NCI-H2171 (cell line): ENCODE measurements around the gene EPN2.
"Not testable (repeated sequence)": the region's sequence is repeated elsewhere in the genome, so short reads cannot be mapped to it uniquely, and the experiment has no call there.

Source experiments
- DNase-seq: peaks from one replicate; lab custom pipeline; 2025; lab: John Stamatoyannopoulos, UW

EPN2 gene

GRCh38 chr17:19237139-19237388 lies at the start of gene EPN2:
EPN2 (plus strand) TSS chr17:19237366; CDS start chr17:19283120, 45,754 bp downstream.
- DNase-seq = not testable (repeated sequence)

GRCh38 chr17:19187883-19188869 lies 49.0 kb upstream of the EPN2 start:
- DNase-seq = not testable (repeated sequence)

- not testable (repeated sequence) for DNase-seq
Observed at GRCh38 chr17:19188870-19189708, 48.1 kb upstream of the EPN2 start.

GRCh38 chr17:19189781-19190405 lies 47.3 kb upstream of the EPN2 start:
- not testable (repeated sequence) for DNase-seq

GRCh38 chr17:19196382-19197204 lies 40.6 kb upstream of the EPN2 start:
- not testable (repeated sequence) for DNase-seq

- not testable (repeated sequence) for DNase-seq
Observed at GRCh38 chr17:19202448-19202847, 34.7 kb upstream of the EPN2 start.

- not testable (repeated sequence) for DNase-seq
Observed at GRCh38 chr17:19203429-19203828, 33.7 kb upstream of the EPN2 start.

- DNase-seq = not testable (repeated sequence)
Observed at GRCh38 chr17:19215074-19215860, 21.9 kb upstream of the EPN2 start.

- DNase-seq = not testable (repeated sequence)
Observed at GRCh38 chr17:19216148-19216926, 20.8 kb upstream of the EPN2 start.

- DNase-seq = not testable (repeated sequence)
Observed at GRCh38 chr17:19218914-19219313, 18.3 kb upstream of the EPN2 start.

GRCh38 chr17:19219384-19219783 lies 17.8 kb upstream of the EPN2 start:
- not testable (repeated sequence) for DNase-seq

GRCh38 chr17:19220195-19220594 lies 17.0 kb upstream of the EPN2 start:
- not testable (repeated sequence) for DNase-seq

GRCh38 chr17:19226610-19227588 lies 10.3 kb upstream of the EPN2 start:
- not testable (repeated sequence) for DNase-seq

- not testable (repeated sequence) for DNase-seq
Observed at GRCh38 chr17:19234676-19235075, 2.5 kb upstream of the EPN2 start.

GRCh38 chr17:19236351-19237138 lies 621 bp upstream of the EPN2 start:
- not testable (repeated sequence) for DNase-seq

GRCh38 chr17:19237389-19238166 lies 412 bp downstream of the EPN2 start:
- no peak for DNase-seq

- no peak for DNase-seq
Observed at GRCh38 chr17:19238167-19238505, 970 bp downstream of the EPN2 start.
